Activated CD4-positive, alpha-beta T cell treated with anti-CD3 and anti-CD28 coated beads, Interleukin-2, Interleukin-4, amounts not matched to agents 100 ng/mL and 50 ng/mL, durations not matched to agents 16 hours and 8 hours (primary cell): Measurements from ENCODE around the gene CADPS2.

Experiments used
- DNase-seq: peaks from one replicate; pipeline ENCODE4 v3.0.0-alpha.2; 2020; ENCODE audit warnings: low spot score

The CADPS2 gene

DNA sequence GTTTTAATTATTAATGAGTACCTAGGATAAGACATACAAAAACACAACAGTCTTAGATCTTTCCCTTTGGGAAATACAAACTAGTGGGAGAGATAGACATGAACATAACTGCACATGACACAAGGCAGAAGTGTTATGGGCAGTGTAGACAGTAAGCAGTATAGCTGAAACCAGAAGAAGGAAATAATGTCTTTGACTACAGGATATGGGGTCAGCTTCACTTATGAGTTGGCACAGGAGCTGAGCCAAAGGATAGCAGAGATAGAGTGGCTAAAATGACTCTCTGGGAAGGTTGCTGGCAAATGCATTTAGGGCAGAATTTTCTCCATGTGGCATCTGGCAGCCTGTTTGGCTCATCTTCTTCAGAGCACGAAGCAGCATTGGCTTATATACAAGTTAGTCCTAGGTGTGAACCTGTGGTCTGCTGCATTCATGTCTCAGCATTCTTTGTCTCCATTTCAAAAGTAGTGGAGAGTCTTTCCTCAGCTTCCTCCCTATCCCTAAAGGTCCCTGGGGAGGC, 521.4 kb downstream of the CADPS2 start:
- no peak for DNase-seq

DNA sequence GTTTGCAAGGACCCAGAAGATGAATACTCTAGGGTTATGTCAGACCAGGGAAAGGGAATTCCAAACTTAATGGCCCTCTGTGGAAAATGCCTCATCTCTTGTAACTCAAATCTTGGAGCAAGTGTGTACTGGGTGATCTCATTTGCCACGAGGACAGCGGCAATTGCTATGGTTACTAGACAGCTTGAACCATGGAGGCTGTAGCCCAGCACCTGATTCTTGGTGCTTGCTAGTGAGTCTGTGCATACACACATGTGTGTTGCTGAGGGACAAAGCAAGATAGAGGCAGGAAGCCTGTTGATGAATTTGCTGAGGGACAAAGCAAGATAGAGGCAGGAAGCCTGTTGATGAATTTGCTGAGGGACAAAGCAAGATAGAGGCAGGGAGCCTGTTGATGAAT, 523.1 kb downstream of the CADPS2 start:
- DNase-seq: no peak

DNA sequence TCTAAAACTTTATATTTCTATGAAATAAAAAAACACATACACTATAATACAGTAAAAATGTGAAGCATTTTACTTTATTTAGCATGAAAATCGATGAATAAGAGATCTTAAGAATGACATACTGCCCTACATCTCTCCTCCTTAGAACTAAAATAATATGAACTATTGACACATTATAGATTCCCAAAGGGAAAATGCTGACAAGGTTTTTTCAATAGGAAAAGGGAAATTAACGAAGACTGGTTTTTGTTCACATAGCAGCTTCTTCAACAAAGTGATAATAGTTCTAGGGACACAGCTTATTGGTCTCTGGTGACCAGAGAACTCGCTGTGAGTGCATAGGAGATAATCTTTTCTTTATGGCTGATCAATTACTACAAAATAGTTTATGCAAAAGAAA, 523.8 kb downstream of the CADPS2 start:
- DNase-seq: no peak

DNA sequence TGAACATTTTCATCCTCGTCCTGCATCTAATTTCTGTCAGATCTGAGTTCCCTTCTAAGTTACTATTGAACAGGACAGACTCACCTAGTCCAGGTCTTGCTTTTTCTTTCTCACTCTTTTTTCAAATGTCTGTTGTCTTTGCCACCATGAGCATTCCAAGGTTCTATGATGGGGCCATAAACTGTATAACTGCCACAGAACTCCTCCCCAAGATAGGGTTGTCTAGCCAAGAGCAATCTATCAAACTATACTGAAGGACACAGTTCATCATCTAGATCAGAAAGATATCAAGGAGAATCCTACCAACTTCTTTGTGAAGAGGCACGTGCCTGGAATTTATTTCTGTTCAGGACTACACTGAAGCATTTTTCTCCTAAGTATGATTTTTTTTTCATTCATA, 531.6 kb downstream of the CADPS2 start:
- DNase-seq: no peak

DNA sequence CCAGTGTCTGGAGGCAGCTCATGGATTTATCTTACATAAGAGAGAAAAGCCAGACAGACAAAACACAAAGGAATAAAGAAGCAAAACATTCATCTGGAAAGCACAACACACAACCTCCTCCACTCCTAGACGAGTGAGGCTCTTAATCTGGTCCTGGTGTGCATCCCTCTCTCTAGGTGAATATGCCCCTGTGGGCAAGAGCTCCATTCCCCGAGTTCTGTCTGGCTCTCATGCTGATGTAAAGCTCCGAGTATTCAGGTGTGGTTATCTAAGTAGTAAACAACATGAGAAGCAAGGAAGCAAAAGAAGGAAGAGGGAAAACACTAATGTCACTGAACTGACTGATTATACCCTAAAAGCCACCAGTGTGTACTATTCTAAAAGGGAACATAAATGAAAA, 533.8 kb downstream of the CADPS2 start:
- no peak for DNase-seq

DNA sequence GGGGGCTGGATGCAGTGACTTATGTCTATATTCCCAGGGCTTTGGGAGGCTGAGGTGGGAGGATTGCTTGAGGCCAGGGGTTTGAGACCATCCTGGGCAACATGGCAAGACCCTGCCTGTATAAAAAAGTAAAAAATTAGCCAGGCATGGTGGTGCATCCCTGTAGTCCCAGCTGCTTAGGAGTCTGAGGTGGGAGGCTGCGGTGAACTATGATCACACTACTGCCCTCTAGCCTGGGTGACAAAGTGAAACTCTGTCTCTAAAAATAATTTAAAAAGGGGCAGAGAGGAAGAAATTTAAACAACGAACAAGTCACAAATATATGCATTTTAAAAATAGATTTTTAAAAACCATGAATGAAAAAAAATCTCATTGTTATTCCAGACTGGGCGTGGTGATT, 535.6 kb downstream of the CADPS2 start:
- DNase-seq: no peak

DNA sequence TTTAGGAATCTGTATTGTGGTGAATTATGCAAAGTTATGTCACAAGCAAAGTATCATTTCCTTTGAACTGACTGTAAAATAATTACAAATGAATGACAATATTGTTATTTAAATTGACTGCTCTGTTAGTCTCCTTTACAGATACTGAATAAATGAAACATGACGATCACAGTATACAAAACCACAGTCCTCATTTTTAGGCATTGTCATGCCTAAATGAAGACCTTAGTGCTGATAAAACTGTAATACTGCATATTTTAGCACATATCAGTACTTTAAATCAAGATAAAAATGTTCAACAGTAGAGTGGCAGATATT, 542.0 kb downstream of the CADPS2 start:
- no peak for DNase-seq

DNA sequence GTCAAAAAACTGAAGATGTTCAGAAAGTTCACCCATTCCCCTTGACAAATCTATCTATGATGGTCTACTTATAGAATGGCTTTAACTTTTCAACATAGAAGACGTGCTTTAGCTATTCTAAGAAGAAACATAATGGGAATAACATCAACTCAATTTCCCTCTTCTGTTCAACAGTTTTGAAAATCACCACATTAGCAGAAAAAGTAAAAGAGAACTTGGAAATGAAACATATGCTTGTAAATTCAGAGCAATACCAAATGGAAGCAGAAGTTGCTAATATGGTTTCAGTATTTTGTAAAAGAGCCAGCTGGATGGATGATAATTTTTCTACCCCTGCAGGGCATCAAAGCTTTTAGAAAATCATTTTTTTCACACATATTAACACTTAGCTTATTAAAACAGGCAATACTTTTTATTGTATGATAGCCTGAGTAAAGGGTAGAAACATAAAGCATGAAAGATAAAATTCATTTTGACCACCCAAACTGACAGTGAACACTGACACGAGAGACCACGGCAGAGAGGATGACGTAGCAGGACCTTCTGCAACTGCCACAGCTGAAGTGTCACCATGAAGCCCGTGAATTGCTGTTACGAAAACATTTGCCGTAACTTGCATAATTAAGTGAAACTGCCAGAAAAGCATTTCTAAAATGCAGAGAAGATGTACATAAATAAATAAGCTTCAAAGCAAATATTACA, 542.5 kb downstream of the CADPS2 start:
- no peak for DNase-seq

DNA sequence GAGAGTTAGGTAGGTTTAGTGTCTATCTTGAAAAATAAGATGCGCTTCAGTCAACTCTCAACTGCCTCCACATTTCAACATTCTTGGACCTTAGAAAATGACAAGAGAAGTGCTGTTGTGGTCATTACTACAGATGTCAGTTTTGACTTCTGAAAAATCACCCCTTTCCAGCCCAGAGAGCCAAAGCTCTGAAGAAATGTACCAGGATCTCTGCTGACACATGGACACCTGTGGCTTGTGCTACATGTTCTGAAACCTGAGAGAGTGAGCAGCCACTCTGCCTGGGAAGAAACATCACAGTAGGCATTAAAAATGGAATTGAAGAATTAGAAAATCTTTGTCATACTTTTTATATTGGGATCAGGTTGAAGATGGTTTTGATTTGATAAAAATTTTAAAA, 545.8 kb downstream of the CADPS2 start:
- no peak for DNase-seq

DNA sequence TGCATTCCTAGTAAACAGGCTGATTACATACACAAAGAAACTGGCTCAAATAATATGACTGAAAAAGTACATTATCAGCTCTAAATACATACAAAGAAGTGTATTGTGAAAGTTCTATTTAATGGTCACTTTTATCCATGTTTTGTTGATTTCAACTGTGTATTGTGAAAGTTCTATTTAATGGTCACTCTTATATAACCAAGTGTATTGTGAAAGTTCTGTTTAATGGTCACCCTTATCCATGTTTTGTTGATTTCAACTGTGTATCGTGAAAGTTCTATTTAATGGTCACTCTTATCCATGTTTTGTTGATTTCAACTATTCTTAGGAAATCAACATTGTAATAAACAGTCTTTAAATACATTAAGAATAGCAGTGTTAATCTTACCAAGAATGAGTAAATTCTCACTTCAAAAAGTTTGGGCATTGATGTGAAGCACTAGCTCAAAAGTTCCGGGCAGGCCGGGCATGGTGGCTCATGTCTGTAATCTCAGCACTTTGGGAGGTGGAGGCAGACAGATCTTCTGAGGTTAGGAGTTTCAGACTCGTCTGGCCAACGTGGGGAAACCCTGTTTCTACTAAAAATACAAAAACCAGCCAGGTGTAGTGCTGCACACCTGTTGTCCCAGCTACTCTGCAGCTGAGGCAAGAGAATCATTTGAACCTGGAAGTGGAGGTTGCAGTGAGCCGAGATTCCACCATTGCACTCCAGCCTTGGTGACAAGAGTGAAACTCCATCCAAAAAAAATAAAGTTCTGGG, 546.9 kb downstream of the CADPS2 start:
- DNase-seq: no peak

DNA sequence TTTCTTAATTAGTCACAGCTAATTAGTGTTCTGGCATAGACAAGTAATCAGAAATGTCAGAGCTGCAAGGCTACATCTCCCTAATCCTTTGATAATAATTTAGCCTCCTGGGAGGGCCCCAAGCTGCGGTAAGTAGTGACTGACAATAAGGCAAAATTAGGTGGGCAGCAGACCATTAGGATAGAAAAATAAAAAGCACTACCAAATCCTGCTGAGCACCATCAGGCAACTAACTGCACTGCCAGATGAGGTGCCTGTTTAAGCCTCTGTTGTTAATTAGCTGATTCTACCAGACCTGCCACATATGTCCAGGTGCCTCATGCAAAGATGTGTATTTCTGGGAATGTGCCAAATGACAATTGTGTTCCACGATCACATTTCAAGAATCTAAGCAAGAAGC, 549.2 kb downstream of the CADPS2 start:
- no peak for DNase-seq

DNA sequence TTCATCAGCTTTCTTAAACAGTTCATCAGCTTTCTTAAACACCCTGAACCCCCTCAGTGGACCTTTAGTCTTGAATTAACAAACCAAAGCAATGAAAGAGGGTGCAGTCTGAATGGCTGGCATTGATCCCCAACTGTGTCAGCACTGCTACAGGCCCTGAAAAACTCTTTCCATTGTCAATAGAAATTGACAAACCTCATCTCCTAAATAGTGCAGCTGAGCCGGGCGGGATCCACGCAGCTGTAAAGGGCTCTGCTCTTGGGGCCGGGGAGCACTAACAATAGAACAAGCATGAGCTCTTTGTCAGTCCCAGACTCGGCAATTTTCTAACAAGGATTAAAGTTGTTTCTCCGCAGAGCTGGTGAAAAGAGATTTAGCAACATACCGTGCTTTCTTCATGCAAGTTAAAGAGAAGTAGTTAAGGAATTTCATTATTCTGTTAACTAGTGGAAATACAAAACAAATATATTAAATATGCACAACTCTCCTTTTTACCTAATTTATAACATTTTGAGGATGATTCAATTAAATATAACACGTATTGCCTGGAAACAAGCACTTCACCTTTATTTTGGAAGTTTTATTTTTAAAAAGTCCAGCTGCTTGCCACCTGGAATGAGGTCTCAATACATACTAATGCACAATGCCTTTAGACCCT, 557.0 kb downstream of the CADPS2 start:
- no peak for DNase-seq

DNA sequence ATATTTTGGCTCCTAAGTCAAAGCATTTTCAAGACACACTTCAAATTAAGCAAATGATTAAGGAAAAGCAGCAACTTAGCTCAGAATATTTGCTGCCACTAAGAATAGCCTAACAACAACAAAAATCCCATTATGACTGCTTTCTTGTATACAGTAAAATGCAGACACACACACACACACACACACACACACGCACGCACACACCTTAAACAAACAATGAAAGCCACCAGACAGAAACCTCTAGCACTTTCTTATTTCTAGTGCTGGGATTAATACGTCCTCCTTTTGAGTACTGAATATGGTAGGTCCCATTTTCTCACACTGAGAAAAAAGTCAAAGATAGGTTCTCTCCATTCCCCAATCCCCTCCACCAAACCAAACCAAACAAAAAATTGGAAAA, 558.3 kb downstream of the CADPS2 start:
- DNase-seq: no peak

DNA sequence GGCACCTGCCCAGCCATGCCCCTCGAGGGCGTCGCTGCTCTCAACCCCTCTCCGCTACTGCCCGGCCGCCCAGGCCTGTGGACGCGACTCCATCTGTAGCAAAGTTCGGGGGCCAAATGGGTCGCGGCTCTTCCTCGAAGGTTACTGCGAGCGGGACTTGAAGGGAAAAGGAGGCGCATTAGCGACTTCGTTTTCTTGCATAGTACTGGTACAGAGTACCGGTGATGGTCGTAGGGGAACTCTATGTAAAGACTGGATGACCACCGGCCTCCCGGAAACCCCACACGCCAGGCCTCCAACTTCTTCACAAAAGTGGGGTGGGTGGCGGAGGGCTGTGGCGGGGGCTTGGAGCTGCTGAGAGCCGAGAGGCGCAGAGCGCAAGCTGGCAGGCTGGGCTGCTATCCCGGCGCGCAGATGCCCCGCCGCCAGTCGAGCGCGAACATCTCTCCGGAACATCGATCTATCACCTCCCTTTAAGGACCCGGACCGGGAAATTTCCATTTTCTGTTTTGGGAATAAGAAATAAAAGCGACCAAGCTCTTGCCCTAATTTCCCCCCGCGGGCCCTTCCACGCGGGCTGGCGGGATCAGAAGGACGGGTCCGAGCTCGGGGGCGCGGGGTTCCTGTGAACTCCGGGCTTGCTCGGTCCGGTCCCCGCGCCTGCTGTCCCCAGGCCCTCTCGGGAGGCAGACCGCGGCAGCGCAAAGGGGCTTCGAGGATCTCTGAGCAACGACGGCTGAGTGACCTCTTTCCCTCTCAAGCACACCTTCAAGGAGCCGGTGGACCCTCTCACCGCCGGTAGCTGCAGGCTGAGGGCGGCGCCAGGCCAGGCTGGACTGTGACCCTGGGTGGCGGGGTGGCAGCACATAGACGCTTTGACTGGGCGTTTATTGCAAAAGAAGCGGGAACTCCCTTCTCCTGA, 569.5 kb downstream of the CADPS2 start:
- DNase-seq: no peak

DNA sequence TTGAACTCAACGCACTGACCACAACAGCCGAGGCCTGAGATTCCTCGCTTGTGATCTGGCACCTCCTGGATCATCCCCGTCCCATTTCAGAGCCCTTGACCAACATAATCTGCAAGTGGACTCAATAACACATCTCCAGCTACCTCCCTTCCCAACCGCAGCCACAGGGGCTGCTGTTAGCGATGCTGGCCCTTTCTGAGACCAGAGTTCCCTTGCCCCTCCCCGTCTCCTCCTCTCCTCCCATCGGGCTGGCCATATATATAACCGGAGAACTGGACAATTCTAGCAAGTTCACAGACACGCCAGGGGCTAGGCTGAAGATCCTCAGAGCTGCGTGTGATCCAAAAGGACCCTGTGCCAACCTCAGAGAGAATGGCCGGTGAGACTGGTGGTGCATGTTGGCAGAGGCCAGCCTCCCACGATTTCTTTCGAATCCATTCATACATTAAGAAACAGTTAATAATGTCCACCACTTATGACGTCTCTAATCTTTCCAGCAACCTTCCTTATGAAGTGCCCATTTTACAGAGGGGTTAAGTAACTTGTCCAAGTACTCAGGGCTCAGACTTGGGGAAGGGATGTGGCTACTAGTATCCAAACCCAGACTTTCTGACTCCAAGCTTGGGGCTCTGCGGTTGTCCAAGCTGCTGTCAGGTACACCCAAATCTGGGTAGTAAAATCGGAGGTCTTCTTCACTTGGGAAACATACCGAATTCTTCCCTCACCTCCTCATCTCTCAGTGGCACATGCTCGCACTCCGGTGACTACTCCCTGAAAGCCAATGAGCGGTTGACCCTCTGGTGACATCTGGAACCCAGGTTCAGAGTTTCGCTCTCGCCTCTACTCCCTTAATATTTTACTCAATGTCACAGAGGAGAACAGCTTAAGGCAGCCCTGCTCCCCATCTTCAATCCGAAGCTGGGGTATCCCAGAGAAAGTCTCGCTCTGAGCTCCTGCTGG, 570.5 kb downstream of the CADPS2 start:
- no peak for DNase-seq

DNA sequence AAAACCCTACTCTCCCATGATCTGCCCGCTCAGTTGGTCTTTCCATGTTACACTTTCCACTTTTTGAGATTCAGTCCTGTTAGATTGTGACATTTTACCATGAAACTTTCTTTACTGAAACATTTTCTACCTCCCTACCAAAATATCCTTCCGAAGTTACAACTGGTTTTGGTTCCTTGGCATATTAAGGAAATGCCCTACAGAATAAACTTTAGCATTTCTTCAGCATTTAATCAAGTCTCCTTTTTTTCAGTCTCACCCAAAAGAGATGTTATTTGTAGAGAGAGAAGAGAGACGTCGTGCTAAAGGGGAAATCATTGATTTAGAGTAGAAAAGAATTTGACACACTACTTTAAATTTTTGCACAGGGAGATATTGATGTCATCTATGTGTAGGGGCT, 572.0 kb downstream of the CADPS2 start:
- no peak for DNase-seq

DNA sequence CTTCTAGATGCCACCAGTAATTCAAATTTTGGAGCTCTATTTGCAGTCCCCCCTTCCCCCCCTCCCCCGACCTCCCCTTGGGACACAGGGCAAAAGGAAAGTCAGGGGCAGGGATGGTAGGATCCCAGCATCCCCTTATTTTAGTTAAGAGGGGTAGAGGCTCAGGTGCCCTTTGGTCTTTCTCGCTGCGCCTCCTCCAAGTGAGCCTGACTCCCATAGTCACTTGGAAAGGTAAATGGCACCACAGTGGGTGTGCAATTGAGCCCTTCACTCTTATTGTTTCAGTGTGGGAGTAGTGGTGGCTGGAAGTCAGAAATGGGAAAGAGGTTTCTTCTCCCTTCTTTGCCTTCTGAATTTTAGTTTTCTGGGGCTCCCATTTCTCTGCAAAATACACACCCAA, 573.5 kb downstream of the CADPS2 start:
- DNase-seq: no peak

DNA sequence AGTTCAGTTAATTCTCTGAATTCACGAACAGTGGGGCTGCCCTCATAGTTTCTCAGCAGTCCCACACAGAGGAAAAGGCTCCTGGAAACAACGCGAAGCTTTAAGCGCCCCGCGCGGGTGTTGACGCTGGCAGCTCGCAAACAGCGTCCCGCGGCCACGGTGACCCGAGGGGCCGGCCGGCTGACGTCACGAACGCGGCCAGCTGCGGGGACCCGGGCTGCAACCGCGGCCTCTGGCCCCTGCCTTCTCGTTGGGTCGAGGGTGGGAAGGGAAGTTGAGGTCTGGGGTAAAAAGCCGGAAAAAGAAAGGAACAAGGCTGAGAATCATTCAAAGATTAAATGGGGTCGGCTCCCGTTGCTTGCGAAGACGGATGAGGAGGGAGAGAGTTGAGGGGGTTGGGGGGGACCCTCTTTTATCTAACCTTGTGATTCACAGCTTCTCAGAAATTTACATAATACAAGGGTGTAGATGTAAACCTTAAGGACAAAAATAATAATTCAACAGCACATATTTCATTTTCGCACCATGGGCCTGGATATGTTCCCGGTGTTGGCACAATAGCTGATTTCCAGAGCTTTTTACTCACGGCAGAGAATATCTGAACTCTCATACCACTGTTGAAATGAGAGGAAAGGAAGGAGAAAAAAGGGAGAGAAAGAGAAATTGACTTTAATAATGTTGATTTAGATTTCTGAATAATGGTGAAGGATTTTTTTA, 574.4 kb downstream of the CADPS2 start:
- no peak for DNase-seq

DNA sequence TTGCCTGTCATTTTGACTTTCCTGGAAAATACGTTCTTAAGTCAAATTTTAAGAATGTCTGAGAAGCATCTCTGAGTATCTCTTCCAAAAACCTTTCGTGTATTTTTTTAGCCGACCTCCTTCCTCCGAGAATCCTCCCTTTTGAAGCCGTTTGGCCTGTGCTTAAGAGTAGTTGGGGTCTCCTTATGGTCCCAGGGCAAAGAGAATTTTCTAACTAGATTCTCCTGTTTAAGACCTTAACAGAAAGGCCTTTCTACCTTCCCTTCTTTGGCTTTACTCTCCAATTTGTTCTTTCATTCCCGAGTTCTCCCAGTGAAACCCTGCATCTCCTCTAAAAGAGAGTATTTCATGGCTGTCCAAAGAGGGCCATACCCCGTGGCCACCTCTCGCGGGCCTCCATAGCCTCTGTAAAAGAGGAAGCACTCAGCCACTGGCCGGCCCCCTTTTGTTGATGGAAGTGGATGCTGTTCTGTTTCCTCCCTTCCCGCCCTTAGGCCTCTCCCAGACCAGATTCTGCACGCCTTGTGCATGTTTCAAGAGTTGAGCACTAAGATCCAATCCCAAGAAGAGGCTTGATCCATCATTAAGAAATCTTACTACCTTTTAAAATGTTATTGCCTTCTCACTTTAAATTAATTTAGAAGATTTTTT, 575.1 kb downstream of the CADPS2 start:
- no peak for DNase-seq
